SKM-1 treated with dmso at 0.1 percent for 144 hours (cell line): ENCODE results near the gene OR51L1.
"Not testable (repeated sequence)": the region's sequence is repeated elsewhere in the genome, so short reads cannot be mapped to it uniquely, and the experiment has no call there.

Experiments
- DNase-seq: peaks from one replicate; lab custom pipeline; 2025; ENCODE audit not compliant: unreplicated experiment; lab: John Stamatoyannopoulos, UW

OR51L1 gene

GRCh38 chr11:4994551-4994950 is at the start of gene OR51L1:
OR51L1 (plus strand) TSS chr11:4994851; CDS start chr11:4998983, 4,132 bp downstream.
- no peak for DNase-seq

- DNase-seq = no peak
Measured at GRCh38 chr11:4947505-4947904, 47.1 kb upstream of the OR51L1 start, which contains the start of gene OR51A4. OR51A4 (minus strand) TSS chr11:4947605; CDS start chr11:4947100, 505 bp downstream.

GRCh38 chr11:4955613-4956012 is 39.0 kb upstream of the OR51L1 start, which contains the start of gene OR51A2:
OR51A2 (minus strand) TSS chr11:4955713; CDS start chr11:4955713, 0 bp downstream.
- DNase-seq = not testable (repeated sequence)

GRCh38 chr11:4957396-4957795 is 37.3 kb upstream of the OR51L1 start:
- no peak for DNase-seq

- no peak for DNase-seq
Measured at GRCh38 chr11:4960877-4961276, 33.8 kb upstream of the OR51L1 start.

- no peak for DNase-seq
Measured at GRCh38 chr11:4962816-4963215, 31.8 kb upstream of the OR51L1 start.

- DNase-seq = no peak
Measured at GRCh38 chr11:4975436-4975835, 19.2 kb upstream of the OR51L1 start.

GRCh38 chr11:4979036-4979435 is 15.6 kb upstream of the OR51L1 start:
- no peak for DNase-seq

GRCh38 chr11:4982678-4983077 is 12.0 kb upstream of the OR51L1 start:
- no peak for DNase-seq

- no peak for DNase-seq
Measured at GRCh38 chr11:4983841-4984240, 10.8 kb upstream of the OR51L1 start.

- DNase-seq = no peak
Measured at GRCh38 chr11:4991060-4991459, 3.6 kb upstream of the OR51L1 start.

- peak; percentile 9 for DNase-seq
Measured at GRCh38 chr11:5004424-5005274, 10.0 kb downstream of the OR51L1 start.

GRCh38 chr11:5007561-5007960 is 12.9 kb downstream of the OR51L1 start:
- no peak for DNase-seq

GRCh38 chr11:5011254-5011653 is 16.6 kb downstream of the OR51L1 start:
- DNase-seq = no peak

- no peak for DNase-seq
Measured at GRCh38 chr11:5013012-5013411, 18.4 kb downstream of the OR51L1 start.

GRCh38 chr11:5021996-5022395 is 27.3 kb downstream of the OR51L1 start:
- no peak for DNase-seq

GRCh38 chr11:5036669-5037068 is 42.0 kb downstream of the OR51L1 start:
- DNase-seq = no peak

- no peak for DNase-seq
Measured at GRCh38 chr11:5037926-5038325, 43.3 kb downstream of the OR51L1 start.

- no peak for DNase-seq
Measured at GRCh38 chr11:5038341-5038740, 43.7 kb downstream of the OR51L1 start.

- DNase-seq = no peak
Measured at GRCh38 chr11:5040876-5041275, 46.2 kb downstream of the OR51L1 start.

- DNase-seq = no peak
Measured at GRCh38 chr11:5042091-5042490, 47.4 kb downstream of the OR51L1 start.

GRCh38 chr11:5043380-5043779 is 48.7 kb downstream of the OR51L1 start:
- peak; percentile 65 for DNase-seq

- DNase-seq = no peak
Measured at GRCh38 chr11:5046226-5046625, 51.6 kb downstream of the OR51L1 start, which contains the start of gene OR52J3. OR52J3 (plus strand) TSS chr11:5046526; CDS start chr11:5046526, 0 bp downstream.
